Fibroblast of lung (primary cell): ENCODE data around the gene TOP1. TPM values are rescaled to one million over a fixed set of nuclear protein-coding genes. Genes with fewer than 3 reads are reported as not detected.

Source experiments
- DNase-seq, 2 donors: peaks; one replicate each; pipeline versions ENCODE4 v3.0.0 to v3.0.0-alpha.2; 2010; ENCODE audit warnings: low read depth in 2 of 2
- H2AFZ ChIP-seq: 2 replicates; pipeline ENCODE4 v1.5.1; 2012; ENCODE audit warnings: low read length, control low read depth, inconsistent platforms
- H3K27ac ChIP-seq: 2 replicates; pipeline ENCODE4 v1.5.1; 2011; ENCODE audit warnings: low read length, control low read depth; ENCODE audit not compliant: insufficient read depth
- H3K27me3 ChIP-seq: 2 replicates; pipeline ENCODE4 v1.5.1; 2011; ENCODE audit warnings: mild to moderate bottlenecking, low read length; ENCODE audit not compliant: control insufficient read depth, insufficient read depth
- H3K36me3 ChIP-seq: 2 replicates; pipeline ENCODE4 v1.5.1; 2011; ENCODE audit warnings: low read length; ENCODE audit not compliant: control insufficient read depth, insufficient read depth
- H3K4me1 ChIP-seq: 2 replicates; pipeline ENCODE4 v1.5.1; 2011; ENCODE audit warnings: low read length; ENCODE audit not compliant: control insufficient read depth, insufficient read depth; ENCODE audit errors: extremely low read depth
- H3K4me2 ChIP-seq: 2 replicates; pipeline ENCODE4 v1.5.1; 2011; ENCODE audit warnings: low read length, control low read depth; ENCODE audit not compliant: insufficient read depth; ENCODE audit errors: extremely low read depth
- H3K4me3 ChIP-seq, 4 experiments: fragments of 200-600 bp in 1 of 4; sonication (generic) in 1 of 4; replicated peaks in 1 of 4; 2 replicates each; pipeline ENCODE4 v1.5.1; 2011 to 2016; ENCODE audit warnings: low read length in 4 of 4, low read depth in 3 of 4, mild to moderate bottlenecking in 3 of 4, control low read depth in 2 of 4, inconsistent platforms in 1 of 4, mixed read lengths in 1 of 4; ENCODE audit not compliant: insufficient read depth in 1 of 4; ENCODE audit errors: control extremely low read depth in 1 of 4
- H3K79me2 ChIP-seq: 2 replicates; pipeline ENCODE4 v1.5.1; 2012; ENCODE audit warnings: mild to moderate bottlenecking, low read length, inconsistent platforms; ENCODE audit not compliant: control insufficient read depth, insufficient read depth
- H3K9ac ChIP-seq: 2 replicates; pipeline ENCODE4 v1.5.1; 2011; ENCODE audit warnings: mild to moderate bottlenecking, low read length, control low read depth; ENCODE audit not compliant: insufficient read depth
- H3K9me3 ChIP-seq: 2 replicates; pipeline ENCODE4 v1.5.1; 2012; ENCODE audit warnings: low read depth, low read length; ENCODE audit not compliant: control insufficient read depth, insufficient read depth
- H4K20me1 ChIP-seq: 2 replicates; pipeline ENCODE4 v1.5.1; 2011; ENCODE audit warnings: low read length; ENCODE audit not compliant: control insufficient read depth, insufficient read depth; ENCODE audit errors: extremely low read depth
- EZH2 ChIP-seq: IDR thresholded peaks from 2 replicates; pipeline ENCODE4 v1.5.1; 2012; ENCODE audit warnings: low read length, control low read depth, mild to moderate bottlenecking; ENCODE audit errors: missing control alignments
- polyA plus RNA-seq, 2 donors: library from polyadenylated mRNA; depleted of rRNA in 1 of 2; stranded (reverse) in 1 of 2; unstranded in 1 of 2; fragments of >200 nt; gene quantifications; 2 replicates each; pipeline ENCODE4 v1.2.1, GENCODE V29; 2011 to 2012; ENCODE audit warnings: missing spikeins in 1 of 2
- total RNA-seq: library from RNA; depleted of rRNA; stranded (reverse); fragments of >200 nt; gene quantifications from 2 replicates; pipeline ENCODE4 v1.2.1, GENCODE V29; 2014
- TF ChIP-seq, protein P1 (sequence below), 2 donors: IDR thresholded peaks in 1 of 2; conservative IDR thresholded peaks in 1 of 2; 1 replicate in 1 of 2; 2 replicates in 1 of 2; pipeline ENCODE4 v1.5.1; 2011 to 2012; ENCODE audit warnings: low read length in 2 of 2, control low read depth in 1 of 2, inconsistent platforms in 1 of 2, low read depth in 1 of 2, mild to moderate bottlenecking in 1 of 2

TOP1 gene
- total and polyA plus RNA-seq, 2 donors (not counting 1 experiment from before 2014, with no cell fraction given) = 18.4 to 35.3 TPM

DNA sequence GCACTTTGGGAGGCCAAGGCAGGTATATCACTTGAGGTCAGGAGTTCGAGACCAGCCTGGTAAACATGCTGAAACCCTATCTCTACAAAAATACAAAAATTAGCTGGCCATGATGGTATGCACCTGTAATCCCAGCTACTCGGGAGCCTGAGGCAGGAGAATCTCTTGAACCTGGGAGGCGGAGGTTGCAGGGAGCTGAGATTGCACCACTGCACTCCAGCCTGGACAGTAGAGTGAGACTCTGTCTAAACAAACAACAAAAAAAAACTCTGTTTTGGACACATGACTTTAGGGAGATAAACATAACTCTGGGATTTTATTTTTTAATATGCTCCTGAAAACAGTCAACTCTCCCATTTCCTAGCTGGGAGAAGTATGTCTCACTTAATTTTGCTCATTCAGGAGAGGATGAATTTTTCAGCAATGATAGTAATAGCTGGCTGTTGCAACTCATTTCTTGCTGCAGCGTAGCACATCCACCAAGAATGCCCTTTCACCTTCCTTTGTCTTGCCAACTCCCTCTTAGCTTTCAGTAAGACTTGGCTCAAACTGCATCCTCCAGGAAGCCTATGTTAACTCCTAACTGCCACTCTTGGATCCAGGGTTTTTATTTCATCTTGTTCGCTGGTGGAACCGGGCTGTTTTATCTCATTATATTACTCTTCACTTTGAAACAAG lies 24.3 kb downstream of the TOP1 start:
- Histone ChIP-seq H3K4me1 (peaks cover 18% of the 10 kb centered on the region), H3K4me2 (peak overlapping the region; percentile 7), H3K9me3 (no peaks in the 10 kb centered on the region), H3K79me2 (peaks cover 96% of the 10 kb centered on the region), H3K4me3 (no peak overlapping the region), H4K20me1 (no peaks in the 10 kb centered on the region), H3K27ac (no peak overlapping the region), H2AFZ (no peak overlapping the region), H3K27me3 (no peaks in the 10 kb centered on the region), H3K9ac (no peak overlapping the region), H3K36me3 (no peaks in the 10 kb centered on the region)
- TF ChIP-seq, protein P1, sequence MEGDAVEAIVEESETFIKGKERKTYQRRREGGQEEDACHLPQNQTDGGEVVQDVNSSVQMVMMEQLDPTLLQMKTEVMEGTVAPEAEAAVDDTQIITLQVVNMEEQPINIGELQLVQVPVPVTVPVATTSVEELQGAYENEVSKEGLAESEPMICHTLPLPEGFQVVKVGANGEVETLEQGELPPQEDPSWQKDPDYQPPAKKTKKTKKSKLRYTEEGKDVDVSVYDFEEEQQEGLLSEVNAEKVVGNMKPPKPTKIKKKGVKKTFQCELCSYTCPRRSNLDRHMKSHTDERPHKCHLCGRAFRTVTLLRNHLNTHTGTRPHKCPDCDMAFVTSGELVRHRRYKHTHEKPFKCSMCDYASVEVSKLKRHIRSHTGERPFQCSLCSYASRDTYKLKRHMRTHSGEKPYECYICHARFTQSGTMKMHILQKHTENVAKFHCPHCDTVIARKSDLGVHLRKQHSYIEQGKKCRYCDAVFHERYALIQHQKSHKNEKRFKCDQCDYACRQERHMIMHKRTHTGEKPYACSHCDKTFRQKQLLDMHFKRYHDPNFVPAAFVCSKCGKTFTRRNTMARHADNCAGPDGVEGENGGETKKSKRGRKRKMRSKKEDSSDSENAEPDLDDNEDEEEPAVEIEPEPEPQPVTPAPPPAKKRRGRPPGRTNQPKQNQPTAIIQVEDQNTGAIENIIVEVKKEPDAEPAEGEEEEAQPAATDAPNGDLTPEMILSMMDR (conservative IDR thresholded peaks at IDR 0.05 in 1 of 2, IDR thresholded peaks at IDR 0.05 in 1 of 2; ENCODE audit: low read depth in 1 of 2, low read length in 2 of 2) = no peak
- no peak for TF ChIP-seq EZH2
- peak; percentile 85 to 91 for DNase-seq

DNA sequence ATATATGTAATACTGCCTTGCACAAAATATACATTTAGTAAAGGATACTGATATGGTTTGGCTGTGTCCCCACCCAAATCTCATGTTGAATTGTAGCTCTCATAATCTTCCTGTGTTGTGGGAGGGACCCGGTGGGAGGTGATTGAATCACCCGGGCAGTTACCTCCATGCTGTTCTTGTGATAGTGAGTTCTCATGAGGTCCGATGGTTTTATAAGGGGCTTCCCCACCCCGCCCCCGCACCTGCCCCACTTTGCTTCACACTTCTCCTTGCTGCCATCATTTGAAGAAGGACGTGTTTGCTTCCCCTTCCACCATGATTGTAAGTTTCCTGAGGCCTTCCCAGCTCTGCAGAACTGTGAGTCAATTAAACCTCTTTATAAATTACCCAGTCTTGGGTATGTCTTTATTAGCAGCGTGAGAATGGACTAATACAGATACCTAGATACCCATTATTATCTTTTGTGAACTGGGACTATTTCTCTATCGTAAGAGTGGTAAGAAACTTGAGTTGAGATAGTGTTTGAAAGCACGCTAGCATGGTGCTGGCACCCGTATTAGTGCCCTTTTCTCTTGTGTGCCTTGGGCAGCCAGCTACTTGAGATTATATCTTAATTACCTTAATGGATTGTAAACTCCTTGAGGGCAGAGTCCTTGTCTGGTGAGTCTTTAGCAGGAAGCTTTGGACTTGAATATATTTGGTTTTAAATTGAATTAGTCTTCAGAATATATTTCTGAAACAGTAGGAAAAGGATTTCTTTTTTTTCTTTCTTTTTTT lies 25.6 kb downstream of the TOP1 start:
- H3K9ac ChIP-seq = no peak overlapping the region
- DNase-seq = no peak
- no peaks in the 10 kb centered on the region for H3K27me3 ChIP-seq
- TF ChIP-seq, protein P1 (conservative IDR thresholded peaks at IDR 0.05 in 1 of 2, IDR thresholded peaks at IDR 0.05 in 1 of 2; ENCODE audit: low read depth in 1 of 2, low read length in 2 of 2) = no peak
- TF ChIP-seq EZH2 = no peak
- no peak overlapping the region for H3K27ac ChIP-seq
- H4K20me1 ChIP-seq = no peaks in the 10 kb centered on the region
- no peak overlapping the region for H3K4me2 ChIP-seq
- no peak overlapping the region for H2AFZ ChIP-seq
- H3K9me3 ChIP-seq = no peaks in the 10 kb centered on the region
- H3K4me3 ChIP-seq = no peak overlapping the region
- peaks cover 95% of the 10 kb centered on the region for H3K79me2 ChIP-seq
- no peaks in the 10 kb centered on the region for H3K36me3 ChIP-seq
- H3K4me1 ChIP-seq = peaks cover 19% of the 10 kb centered on the region

DNA sequence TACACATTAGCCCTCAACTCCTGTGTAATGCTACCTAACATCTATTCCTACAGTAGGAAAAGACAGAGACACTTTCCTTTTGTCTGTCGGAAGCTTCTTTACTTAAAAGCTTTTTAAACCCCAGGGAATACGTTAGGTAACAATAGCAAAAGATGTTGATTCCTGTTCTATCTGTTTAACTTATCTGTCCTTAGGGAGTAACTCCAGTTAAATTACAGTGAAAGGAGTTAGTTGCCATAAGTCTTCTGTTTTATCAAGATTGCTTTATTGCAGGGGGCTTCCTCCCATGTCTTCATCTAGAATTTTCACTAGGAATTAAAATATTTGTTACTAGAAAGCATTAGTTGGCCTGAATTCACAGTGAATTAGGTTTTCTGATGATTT lies 26.2 kb downstream of the TOP1 start:
- peaks cover 17% of the 10 kb centered on the region for H3K4me1 ChIP-seq

More for the DNA sequence above, 26.2 kb downstream of the TOP1 start:
- Histone ChIP-seq H3K4me2 (no peak overlapping the region), H3K9me3 (no peaks in the 10 kb centered on the region), H3K79me2 (peaks cover 95% of the 10 kb centered on the region), H3K36me3 (no peaks in the 10 kb centered on the region), H3K27ac (no peak overlapping the region), H4K20me1 (no peaks in the 10 kb centered on the region), H3K4me3 (no peak overlapping the region), H3K9ac (no peak overlapping the region), H3K27me3 (no peaks in the 10 kb centered on the region), H2AFZ (no peak overlapping the region)
- DNase-seq = no peak
- TF ChIP-seq, protein P1 (conservative IDR thresholded peaks at IDR 0.05 in 1 of 2, IDR thresholded peaks at IDR 0.05 in 1 of 2; ENCODE audit: low read depth in 1 of 2, low read length in 2 of 2) = no peak
- no peak for TF ChIP-seq EZH2
